GM12873 (cell line): Measurements from ENCODE around the gene WNT7B.

Experiments
- TF ChIP-seq, protein P1 (sequence below): IDR thresholded peaks from 2 replicates; pipeline ENCODE4 v1.5.1; 2012; ENCODE audit warnings: low read depth, mild to moderate bottlenecking, moderate library complexity, low read length, control low read depth; ENCODE audit not compliant: insufficient read depth; ENCODE audit errors: missing control alignments

Gene WNT7B

DNA sequence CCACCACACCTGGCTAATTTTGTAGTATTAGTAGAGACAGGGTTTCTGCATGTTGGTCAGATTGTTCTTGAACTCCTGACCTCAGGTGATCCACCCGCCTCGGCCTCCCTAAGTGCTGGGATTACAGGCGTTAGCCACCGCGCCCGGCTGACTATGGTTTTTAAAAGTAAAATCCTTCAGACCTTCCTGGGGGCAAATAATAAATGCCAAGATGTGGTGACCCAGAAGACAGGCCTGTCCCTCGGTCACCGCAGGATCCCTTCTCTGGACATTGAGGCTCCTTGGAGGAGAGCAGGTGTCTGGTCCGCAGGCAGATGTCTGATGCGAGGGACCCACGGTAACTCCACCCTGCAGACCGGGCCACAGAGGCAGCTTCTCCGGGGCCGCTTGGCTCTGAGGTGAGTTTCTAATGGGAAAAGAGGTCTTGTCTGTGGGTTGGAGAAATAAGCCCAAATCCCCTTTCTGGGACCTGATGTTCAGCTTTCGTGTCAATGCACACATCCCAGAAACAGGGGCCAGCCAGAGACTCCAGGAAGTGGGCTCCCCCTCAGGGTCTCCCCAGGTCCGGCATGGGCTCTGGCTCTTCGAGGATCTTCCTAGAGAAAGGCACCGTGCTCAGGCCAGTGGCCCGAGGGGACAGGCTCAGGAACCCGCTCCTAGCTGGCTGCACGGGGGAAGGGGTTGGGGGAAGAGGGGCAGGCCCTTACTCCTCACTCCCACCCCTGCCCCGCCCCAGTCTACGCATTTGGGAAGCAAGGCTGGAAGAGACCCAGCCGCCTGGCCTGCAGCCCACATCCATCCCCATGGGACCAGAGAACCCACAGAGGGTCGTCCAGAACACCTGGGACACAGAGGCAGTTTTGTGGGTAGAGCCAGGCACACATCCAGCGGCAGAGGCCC, 100.6 kb downstream of the WNT7B start:
- TF ChIP-seq, protein P1, sequence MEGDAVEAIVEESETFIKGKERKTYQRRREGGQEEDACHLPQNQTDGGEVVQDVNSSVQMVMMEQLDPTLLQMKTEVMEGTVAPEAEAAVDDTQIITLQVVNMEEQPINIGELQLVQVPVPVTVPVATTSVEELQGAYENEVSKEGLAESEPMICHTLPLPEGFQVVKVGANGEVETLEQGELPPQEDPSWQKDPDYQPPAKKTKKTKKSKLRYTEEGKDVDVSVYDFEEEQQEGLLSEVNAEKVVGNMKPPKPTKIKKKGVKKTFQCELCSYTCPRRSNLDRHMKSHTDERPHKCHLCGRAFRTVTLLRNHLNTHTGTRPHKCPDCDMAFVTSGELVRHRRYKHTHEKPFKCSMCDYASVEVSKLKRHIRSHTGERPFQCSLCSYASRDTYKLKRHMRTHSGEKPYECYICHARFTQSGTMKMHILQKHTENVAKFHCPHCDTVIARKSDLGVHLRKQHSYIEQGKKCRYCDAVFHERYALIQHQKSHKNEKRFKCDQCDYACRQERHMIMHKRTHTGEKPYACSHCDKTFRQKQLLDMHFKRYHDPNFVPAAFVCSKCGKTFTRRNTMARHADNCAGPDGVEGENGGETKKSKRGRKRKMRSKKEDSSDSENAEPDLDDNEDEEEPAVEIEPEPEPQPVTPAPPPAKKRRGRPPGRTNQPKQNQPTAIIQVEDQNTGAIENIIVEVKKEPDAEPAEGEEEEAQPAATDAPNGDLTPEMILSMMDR = no peak

DNA sequence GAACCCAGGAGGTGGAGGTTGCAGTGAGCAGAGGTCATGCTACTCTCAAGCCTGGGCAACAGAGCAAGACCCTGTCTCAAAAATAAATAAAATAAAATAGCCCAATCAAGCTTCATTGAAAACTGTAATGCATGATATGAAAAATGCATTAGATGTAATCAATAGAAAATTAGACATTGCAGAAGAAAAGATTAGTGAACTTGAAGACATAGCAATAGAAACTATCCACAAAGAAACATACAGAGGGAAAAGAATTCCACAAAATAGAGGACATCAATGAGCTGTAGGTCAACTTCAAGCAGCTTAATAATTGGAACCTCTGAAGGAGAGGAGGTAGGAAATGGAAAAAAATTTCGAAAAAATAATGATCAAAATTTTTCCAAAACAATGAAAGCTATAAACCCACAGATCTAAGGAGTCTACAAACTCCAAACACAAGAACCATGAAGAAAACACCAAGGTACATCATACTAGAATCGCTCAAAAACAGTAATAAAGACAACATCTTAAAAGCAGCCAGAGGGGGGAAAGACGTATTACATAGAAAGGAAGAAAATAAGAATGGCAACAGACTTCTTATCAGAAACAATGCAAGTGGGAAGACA, 104.2 kb downstream of the WNT7B start:
- TF ChIP-seq, protein P1 = no peak

DNA sequence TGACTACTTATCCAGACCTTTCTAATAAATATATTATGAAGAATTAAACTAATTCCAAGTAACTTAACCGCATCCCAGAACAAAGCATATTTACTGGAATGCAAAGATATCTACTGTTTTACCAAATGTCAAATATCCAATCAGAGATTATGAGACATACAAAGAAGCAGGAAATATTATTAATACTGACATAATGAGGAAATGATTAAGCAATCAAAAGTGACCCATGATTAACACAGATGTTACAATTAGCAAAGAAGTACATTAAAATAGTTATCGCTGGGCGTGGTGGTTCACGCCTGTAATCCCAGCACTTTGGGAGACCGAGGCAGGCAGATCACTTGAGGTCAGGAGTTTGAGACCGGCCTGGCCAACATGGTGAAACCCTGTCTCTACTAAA, 105.2 kb downstream of the WNT7B start:
- TF ChIP-seq, protein P1 = no peak
